ENCODE data around the gene APOH.

Gene APOH

DNA sequence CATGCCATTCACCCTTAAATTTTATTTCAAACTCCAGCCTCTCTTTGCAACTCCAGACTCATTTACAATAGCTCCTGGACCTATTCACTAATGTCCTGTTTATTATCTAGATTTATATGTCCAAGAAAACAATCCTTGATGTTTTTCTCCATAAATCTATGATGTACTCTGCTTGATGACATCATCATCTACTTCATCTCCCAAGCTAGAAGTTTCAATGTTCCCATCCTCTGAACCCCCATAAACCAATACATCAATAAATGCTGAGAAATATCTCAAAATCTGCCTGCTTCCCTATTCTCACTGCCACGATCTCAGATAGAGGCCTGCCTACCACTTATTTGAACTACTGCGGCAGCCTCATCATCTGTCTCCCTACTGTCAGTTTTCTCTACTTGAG lies 41.5 kb downstream of the APOH start:
- Histone ChIP-seq H3K4me1 (ENCODE audit: low read length) (peaks cover 19% of the 10 kb centered on the region), H3K79me2 (ENCODE audit: low read length) (no peaks in the 10 kb centered on the region), H3K36me3 (replicated peaks; ENCODE audit: low read depth, low read length) (no peaks in the 10 kb centered on the region), H3K9me3 (ENCODE audit: insufficient read depth, low read length) (0 out of 2 replicates have a peak, but pooled peaks cover 3% of the 10 kb centered on the region), H3K4me2 (ENCODE audit: low read length) (no peak overlapping the region), H3K9ac (ENCODE audit: low read length) (no peak overlapping the region), H3K27me3 (ENCODE audit: low read depth, low read length) (peaks cover 3% of the 10 kb centered on the region; the same call in 1 of the 2 replicates), H2AFZ (ENCODE audit: low read depth, low read length) (no peak overlapping the region), H3K27ac (ENCODE audit: low read length) (no peak overlapping the region), H4K20me1 (ENCODE audit: insufficient read depth, low read length) (no peaks in the 10 kb centered on the region), H3K4me3 (ENCODE audit: low read length) (no peak overlapping the region)
- TF ChIP-seq, protein P1, sequence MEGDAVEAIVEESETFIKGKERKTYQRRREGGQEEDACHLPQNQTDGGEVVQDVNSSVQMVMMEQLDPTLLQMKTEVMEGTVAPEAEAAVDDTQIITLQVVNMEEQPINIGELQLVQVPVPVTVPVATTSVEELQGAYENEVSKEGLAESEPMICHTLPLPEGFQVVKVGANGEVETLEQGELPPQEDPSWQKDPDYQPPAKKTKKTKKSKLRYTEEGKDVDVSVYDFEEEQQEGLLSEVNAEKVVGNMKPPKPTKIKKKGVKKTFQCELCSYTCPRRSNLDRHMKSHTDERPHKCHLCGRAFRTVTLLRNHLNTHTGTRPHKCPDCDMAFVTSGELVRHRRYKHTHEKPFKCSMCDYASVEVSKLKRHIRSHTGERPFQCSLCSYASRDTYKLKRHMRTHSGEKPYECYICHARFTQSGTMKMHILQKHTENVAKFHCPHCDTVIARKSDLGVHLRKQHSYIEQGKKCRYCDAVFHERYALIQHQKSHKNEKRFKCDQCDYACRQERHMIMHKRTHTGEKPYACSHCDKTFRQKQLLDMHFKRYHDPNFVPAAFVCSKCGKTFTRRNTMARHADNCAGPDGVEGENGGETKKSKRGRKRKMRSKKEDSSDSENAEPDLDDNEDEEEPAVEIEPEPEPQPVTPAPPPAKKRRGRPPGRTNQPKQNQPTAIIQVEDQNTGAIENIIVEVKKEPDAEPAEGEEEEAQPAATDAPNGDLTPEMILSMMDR (IDR thresholded peaks at IDR 0.05; ENCODE audit: low read depth, low read length), result no peak
- TF ChIP-seq EZH2phosphoT487 (IDR thresholded peaks at IDR 0.05; ENCODE audit: low read depth), result no peak

DNA sequence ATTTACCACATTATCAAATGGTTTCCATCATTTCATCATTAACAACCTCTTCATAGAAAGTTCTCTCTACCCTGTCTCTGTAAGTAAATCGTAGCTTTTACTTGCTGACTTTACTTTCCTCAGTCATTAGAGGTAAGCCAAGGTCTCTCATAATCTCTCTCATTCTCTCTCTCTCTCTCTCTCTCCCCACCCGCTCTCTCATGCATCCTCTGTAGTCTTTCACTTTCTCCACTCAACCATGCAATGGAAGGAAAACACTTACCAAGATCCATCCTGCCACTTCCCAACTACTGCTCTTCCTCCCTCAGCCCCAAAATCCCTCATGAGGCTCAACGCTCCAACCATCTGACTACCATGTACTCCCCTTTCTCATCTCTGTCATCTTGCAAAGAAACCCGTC lies 43.4 kb downstream of the APOH start:
- TF ChIP-seq EZH2phosphoT487 (IDR thresholded peaks at IDR 0.05; ENCODE audit: low read depth), result no peak
- TF ChIP-seq, protein P1 (IDR thresholded peaks at IDR 0.05; ENCODE audit: low read depth, low read length), result no peak
- no peaks in the 10 kb centered on the region for H3K27me3 ChIP-seq (ENCODE audit: low read depth, low read length)
- H3K4me3 ChIP-seq (ENCODE audit: low read length), result no peak overlapping the region
- H4K20me1 ChIP-seq (ENCODE audit: insufficient read depth, low read length), result no peaks in the 10 kb centered on the region
- H3K4me1 ChIP-seq (ENCODE audit: low read length), result peaks cover 10% of the 10 kb centered on the region
- no peaks in the 10 kb centered on the region for H3K36me3 ChIP-seq (replicated peaks; ENCODE audit: low read depth, low read length)
- H2AFZ ChIP-seq (ENCODE audit: low read depth, low read length), result no peak overlapping the region
- no peak overlapping the region for H3K27ac ChIP-seq (ENCODE audit: low read length)
- H3K79me2 ChIP-seq (ENCODE audit: low read length), result no peaks in the 10 kb centered on the region
- H3K9ac ChIP-seq (ENCODE audit: low read length), result no peak overlapping the region
- no peak overlapping the region for H3K4me2 ChIP-seq (ENCODE audit: low read length)
- 0 out of 2 replicates have a peak, but pooled peaks cover 3% of the 10 kb centered on the region for H3K9me3 ChIP-seq (ENCODE audit: insufficient read depth, low read length)

DNA sequence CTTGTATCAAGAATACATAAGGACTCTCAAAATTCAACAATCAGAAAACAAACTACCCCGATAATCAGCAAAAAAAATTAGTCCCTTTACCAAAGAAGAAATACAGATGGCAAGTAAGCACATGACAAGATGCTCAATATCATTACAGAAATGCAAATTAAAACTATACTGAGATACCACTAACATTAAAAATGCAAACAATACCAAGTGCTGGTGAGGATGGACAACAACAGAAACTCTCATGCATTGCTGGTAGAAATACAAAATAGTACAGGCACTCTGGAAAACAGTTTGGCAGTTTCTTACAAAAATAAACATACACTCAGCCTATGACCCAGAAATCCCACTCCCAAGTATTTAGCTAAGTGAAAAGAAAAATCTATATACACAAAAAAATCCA lies 44.8 kb downstream of the APOH start:
- Histone ChIP-seq H3K4me1 (ENCODE audit: low read length) (peaks cover 7% of the 10 kb centered on the region), H3K4me2 (ENCODE audit: low read length) (no peak overlapping the region), H3K36me3 (replicated peaks; ENCODE audit: low read depth, low read length) (no peaks in the 10 kb centered on the region), H3K79me2 (ENCODE audit: low read length) (no peaks in the 10 kb centered on the region), H3K27me3 (ENCODE audit: low read depth, low read length) (no peaks in the 10 kb centered on the region), H3K9me3 (ENCODE audit: insufficient read depth, low read length) (0 out of 2 replicates have a peak, but pooled peaks cover 3% of the 10 kb centered on the region), H3K4me3 (ENCODE audit: low read length) (no peak overlapping the region), H2AFZ (ENCODE audit: low read depth, low read length) (no peak overlapping the region), H4K20me1 (ENCODE audit: insufficient read depth, low read length) (no peaks in the 10 kb centered on the region), H3K27ac (ENCODE audit: low read length) (no peak overlapping the region), H3K9ac (ENCODE audit: low read length) (no peak overlapping the region)
- TF ChIP-seq, protein P1 (IDR thresholded peaks at IDR 0.05; ENCODE audit: low read depth, low read length), result no peak
- TF ChIP-seq EZH2phosphoT487 (IDR thresholded peaks at IDR 0.05; ENCODE audit: low read depth), result no peak

DNA sequence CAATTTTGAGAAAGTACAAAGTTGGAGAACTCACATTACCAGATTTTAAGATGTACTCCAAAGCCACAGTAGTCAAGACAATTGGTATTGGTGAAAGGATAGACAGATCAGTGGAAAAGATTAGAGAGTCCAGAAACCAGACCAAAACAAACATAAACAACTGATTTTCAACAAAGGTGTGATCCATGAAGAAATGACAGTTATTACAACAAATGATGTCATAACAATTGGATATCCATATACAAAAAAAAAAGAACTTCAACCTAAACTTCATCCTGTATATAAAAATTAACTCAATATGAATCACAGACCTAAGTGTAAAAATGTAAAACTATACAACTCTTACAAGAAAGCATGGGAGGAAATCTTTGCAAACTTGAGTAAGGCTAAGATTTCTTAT lies 45.7 kb downstream of the APOH start:
- Histone ChIP-seq H3K4me2 (ENCODE audit: low read length) (no peak overlapping the region), H3K27me3 (ENCODE audit: low read depth, low read length) (no peaks in the 10 kb centered on the region), H3K4me1 (ENCODE audit: low read length) (peaks cover 7% of the 10 kb centered on the region), H3K27ac (ENCODE audit: low read length) (no peak overlapping the region), H2AFZ (ENCODE audit: low read depth, low read length) (no peak overlapping the region), H3K4me3 (ENCODE audit: low read length) (no peak overlapping the region), H3K9me3 (ENCODE audit: insufficient read depth, low read length) (0 out of 2 replicates have a peak, but pooled peaks cover 3% of the 10 kb centered on the region), H4K20me1 (ENCODE audit: insufficient read depth, low read length) (no peaks in the 10 kb centered on the region), H3K9ac (ENCODE audit: low read length) (no peak overlapping the region), H3K36me3 (replicated peaks; ENCODE audit: low read depth, low read length) (no peaks in the 10 kb centered on the region), H3K79me2 (ENCODE audit: low read length) (no peaks in the 10 kb centered on the region)
- TF ChIP-seq, protein P1 (IDR thresholded peaks at IDR 0.05; ENCODE audit: low read depth, low read length), result no peak
- no peak for TF ChIP-seq EZH2phosphoT487 (IDR thresholded peaks at IDR 0.05; ENCODE audit: low read depth)
